ENCODE results near the gene EPS8.

The EPS8 gene

DNA sequence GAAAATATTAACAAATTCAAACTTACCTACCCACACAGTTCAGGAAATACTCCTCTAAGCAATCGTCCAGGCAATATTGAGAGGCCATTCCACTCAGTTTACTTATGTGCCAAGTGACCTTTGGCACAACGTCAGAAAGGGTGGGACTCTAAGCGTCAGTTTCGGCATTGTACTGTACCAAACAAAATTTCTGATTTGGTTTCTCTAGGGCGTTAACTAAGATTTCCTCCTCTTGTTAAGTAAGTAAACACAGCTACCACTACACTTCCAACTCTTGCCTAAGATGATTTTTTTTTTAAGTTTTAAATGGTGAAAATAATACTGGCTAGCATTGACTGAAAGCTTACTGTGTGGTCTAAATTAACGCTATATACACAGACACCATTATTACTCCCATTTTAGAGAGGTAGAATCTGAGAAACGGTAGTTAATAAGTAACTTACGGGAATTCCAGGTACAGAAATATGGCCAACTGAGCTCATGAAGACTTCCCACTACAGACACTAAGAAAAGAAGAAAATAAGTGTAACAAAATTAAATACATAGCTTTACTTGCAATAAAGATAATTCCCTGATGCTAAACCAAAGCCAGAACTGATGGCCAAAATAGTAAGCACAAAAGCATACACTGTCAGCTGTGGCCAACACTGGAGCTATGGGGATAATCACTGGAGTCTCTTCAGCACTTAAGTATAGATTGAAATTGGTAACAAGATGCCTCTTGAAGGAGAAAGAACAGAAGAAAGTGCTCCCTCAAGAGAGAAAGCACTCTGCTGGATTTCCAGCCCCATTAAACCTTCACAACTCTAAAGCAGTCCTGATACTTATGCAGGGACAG, 76.1 kb downstream of the EPS8 start:
- H3K9me2 ChIP-seq (replicated peaks; ENCODE audit: low read depth, low read length) = no peaks in the 10 kb centered on the region
- H3K4me2 ChIP-seq (ENCODE audit: low read depth, low read length, poor library complexity, severe bottlenecking) = no peak overlapping the region
- H3K9me3 ChIP-seq (ENCODE audit: insufficient read depth, low read depth, low read length) = no peaks in the 10 kb centered on the region
- H3K79me2 ChIP-seq (ENCODE audit: insufficient read depth, low read length) = no peaks in the 10 kb centered on the region
- H2AFZ ChIP-seq (ENCODE audit: low read length) = no peak overlapping the region
- TF ChIP-seq EZH2phosphoT487 (IDR thresholded peaks at IDR 0.05; ENCODE audit: borderline replicate concordance) = no peak
- TF ChIP-seq, protein P1, sequence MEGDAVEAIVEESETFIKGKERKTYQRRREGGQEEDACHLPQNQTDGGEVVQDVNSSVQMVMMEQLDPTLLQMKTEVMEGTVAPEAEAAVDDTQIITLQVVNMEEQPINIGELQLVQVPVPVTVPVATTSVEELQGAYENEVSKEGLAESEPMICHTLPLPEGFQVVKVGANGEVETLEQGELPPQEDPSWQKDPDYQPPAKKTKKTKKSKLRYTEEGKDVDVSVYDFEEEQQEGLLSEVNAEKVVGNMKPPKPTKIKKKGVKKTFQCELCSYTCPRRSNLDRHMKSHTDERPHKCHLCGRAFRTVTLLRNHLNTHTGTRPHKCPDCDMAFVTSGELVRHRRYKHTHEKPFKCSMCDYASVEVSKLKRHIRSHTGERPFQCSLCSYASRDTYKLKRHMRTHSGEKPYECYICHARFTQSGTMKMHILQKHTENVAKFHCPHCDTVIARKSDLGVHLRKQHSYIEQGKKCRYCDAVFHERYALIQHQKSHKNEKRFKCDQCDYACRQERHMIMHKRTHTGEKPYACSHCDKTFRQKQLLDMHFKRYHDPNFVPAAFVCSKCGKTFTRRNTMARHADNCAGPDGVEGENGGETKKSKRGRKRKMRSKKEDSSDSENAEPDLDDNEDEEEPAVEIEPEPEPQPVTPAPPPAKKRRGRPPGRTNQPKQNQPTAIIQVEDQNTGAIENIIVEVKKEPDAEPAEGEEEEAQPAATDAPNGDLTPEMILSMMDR (conservative IDR thresholded peaks at IDR 0.05; ENCODE audit: low read length) = no peak
- no peaks in the 10 kb centered on the region for H3K4me1 ChIP-seq (ENCODE audit: insufficient read depth, low read length, poor library complexity, severe bottlenecking)
- H3K9ac ChIP-seq (ENCODE audit: low read depth, low read length, poor library complexity, severe bottlenecking) = no peak overlapping the region
- H3F3A ChIP-seq (ENCODE audit: low read depth) = no peaks in the 10 kb centered on the region
- H3K4me3 ChIP-seq (ENCODE audit: low read length, poor library complexity, severe bottlenecking) = no peak overlapping the region
- H4K20me1 ChIP-seq (ENCODE audit: insufficient read depth, low read length, poor library complexity, severe bottlenecking) = no peaks in the 10 kb centered on the region
- H3K27me3 ChIP-seq (ENCODE audit: insufficient read depth, low read length, poor library complexity, severe bottlenecking) = no peaks in the 10 kb centered on the region
- H3K36me3 ChIP-seq (ENCODE audit: insufficient read depth, low read length) = no peaks in the 10 kb centered on the region

DNA sequence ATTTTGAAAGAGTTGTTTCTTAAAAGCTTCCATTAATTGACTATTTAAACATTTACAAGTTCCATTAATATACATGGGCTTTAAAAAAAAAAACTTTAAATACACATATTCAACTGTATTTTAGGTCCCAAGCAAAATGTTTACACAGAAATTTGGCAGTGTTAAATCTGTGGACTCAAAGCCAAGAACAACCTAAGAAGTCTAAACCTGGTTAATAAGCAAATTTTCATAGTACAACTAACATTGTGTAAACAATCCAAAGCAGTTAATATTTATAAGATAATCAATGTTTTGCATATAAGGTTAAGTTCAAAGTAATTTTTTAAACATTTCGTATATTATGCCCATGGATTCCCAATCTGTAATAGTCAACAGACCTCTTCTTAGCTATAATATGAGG, 77.0 kb downstream of the EPS8 start:
- Histone ChIP-seq H3K9me3 (ENCODE audit: insufficient read depth, low read depth, low read length) (no peaks in the 10 kb centered on the region), H3K4me2 (ENCODE audit: low read depth, low read length, poor library complexity, severe bottlenecking) (no peak overlapping the region), H3K4me3 (ENCODE audit: low read length, poor library complexity, severe bottlenecking) (no peak overlapping the region), H3K9me2 (replicated peaks; ENCODE audit: low read depth, low read length) (no peaks in the 10 kb centered on the region), H2AFZ (ENCODE audit: low read length) (no peak overlapping the region), H3K27me3 (ENCODE audit: insufficient read depth, low read length, poor library complexity, severe bottlenecking) (no peaks in the 10 kb centered on the region), H4K20me1 (ENCODE audit: insufficient read depth, low read length, poor library complexity, severe bottlenecking) (no peaks in the 10 kb centered on the region), H3K79me2 (ENCODE audit: insufficient read depth, low read length) (no peaks in the 10 kb centered on the region), H3F3A (ENCODE audit: low read depth) (no peaks in the 10 kb centered on the region), H3K4me1 (ENCODE audit: insufficient read depth, low read length, poor library complexity, severe bottlenecking) (no peaks in the 10 kb centered on the region), H3K36me3 (ENCODE audit: insufficient read depth, low read length) (no peaks in the 10 kb centered on the region), H3K9ac (ENCODE audit: low read depth, low read length, poor library complexity, severe bottlenecking) (no peak overlapping the region)
- TF ChIP-seq, protein P1 (conservative IDR thresholded peaks at IDR 0.05; ENCODE audit: low read length) = no peak
- no peak for TF ChIP-seq EZH2phosphoT487 (IDR thresholded peaks at IDR 0.05; ENCODE audit: borderline replicate concordance)

DNA sequence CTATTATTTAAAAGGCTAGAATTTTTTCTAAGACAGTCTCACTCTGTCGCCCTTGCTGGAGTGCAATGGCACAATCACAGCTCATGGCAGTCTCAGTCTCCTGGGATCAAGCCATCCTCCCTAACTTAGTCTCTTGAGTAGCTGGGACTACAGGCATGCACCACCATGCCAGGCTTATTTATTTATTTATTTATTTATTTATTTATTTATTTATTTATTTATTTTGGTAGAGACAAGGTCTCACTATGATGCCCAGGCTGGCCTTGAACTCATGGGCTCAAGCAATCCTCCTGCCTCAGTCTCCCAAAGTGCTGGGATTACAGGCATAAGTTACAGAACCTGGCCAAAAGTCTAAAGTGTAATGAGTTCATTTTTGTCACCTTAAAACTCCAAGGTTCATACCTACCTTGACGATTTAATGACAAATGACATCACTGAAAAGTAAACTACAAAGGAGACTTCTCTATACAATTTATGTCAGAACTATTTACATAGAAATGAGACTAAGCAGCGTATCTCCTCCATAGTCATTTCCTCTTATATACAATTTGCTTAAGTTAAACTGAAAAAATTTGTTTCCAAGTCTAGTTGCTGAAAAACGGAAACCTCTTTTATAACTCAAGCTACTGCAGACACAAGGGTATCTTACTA, 78.2 kb downstream of the EPS8 start:
- TF ChIP-seq, protein P1 (conservative IDR thresholded peaks at IDR 0.05; ENCODE audit: low read length) = no peak
- TF ChIP-seq EZH2phosphoT487 (IDR thresholded peaks at IDR 0.05; ENCODE audit: borderline replicate concordance) = no peak
- no peaks in the 10 kb centered on the region for H3K27me3 ChIP-seq (ENCODE audit: insufficient read depth, low read length, poor library complexity, severe bottlenecking)
- no peak overlapping the region for H3K4me2 ChIP-seq (ENCODE audit: low read depth, low read length, poor library complexity, severe bottlenecking)
- no peaks in the 10 kb centered on the region for H3F3A ChIP-seq (ENCODE audit: low read depth)
- H4K20me1 ChIP-seq (ENCODE audit: insufficient read depth, low read length, poor library complexity, severe bottlenecking) = no peaks in the 10 kb centered on the region
- H3K79me2 ChIP-seq (ENCODE audit: insufficient read depth, low read length) = no peaks in the 10 kb centered on the region
- H3K9me3 ChIP-seq (ENCODE audit: insufficient read depth, low read depth, low read length) = no peaks in the 10 kb centered on the region
- no peaks in the 10 kb centered on the region for H3K9me2 ChIP-seq (replicated peaks; ENCODE audit: low read depth, low read length)
- H3K4me3 ChIP-seq (ENCODE audit: low read length, poor library complexity, severe bottlenecking) = no peak overlapping the region
- no peak overlapping the region for H2AFZ ChIP-seq (ENCODE audit: low read length)
- no peak overlapping the region for H3K9ac ChIP-seq (ENCODE audit: low read depth, low read length, poor library complexity, severe bottlenecking)
- no peaks in the 10 kb centered on the region for H3K4me1 ChIP-seq (ENCODE audit: insufficient read depth, low read length, poor library complexity, severe bottlenecking)
- no peaks in the 10 kb centered on the region for H3K36me3 ChIP-seq (ENCODE audit: insufficient read depth, low read length)
